A549 (cell line): Measurements from ENCODE around the gene KIF16B. TPM values are rescaled to one million over a fixed set of nuclear protein-coding genes. Genes with fewer than 3 reads are reported as not detected.

Experiments used
- ATAC-seq, 2 experiments: fragments of 200-7000 bp in 1 of 2; fragments of >200 bp in 1 of 2; cut with Nextera tagmentation in 1 of 2; cut with Tn5 transposase in 1 of 2; 3 replicates each; pipeline versions ENCODE4 v1.8.0 to v1.9.1; 2018 to 2020; ENCODE audit warnings: mild to moderate bottlenecking in 1 of 2, moderate library complexity in 1 of 2
- CTCF ChIA-PET: fragments of 300-600 bp; sonication (Branson Sonifier 250); formaldehyde crosslinking; extraction: SDS; loops from one replicate; lab custom pipeline; 2021; ENCODE audit warnings: antibody characterized with exemption, inconsistent platforms; lab: Yijun Ruan, JAX
- POLR2A ChIA-PET: fragments of 350-600 bp; formaldehyde crosslinking; extraction: SDS; loops from one replicate; lab custom pipeline; 2021; ENCODE audit warnings: antibody characterized with exemption, inconsistent platforms; lab: Yijun Ruan, JAX
- DNase-seq, 2 experiments: peaks; one replicate each; pipeline versions ENCODE4 v3.0.0 to v3.0.0-alpha.2; 2011 to 2016; ENCODE audit warnings: low read depth in 1 of 2, low spot score in 1 of 2
- FAIRE-seq: peaks from 2 replicates; lab custom pipeline; 2011; peaks lifted over from hg19 to GRCh38; lab: Jason Lieb, UNC
- H3K27ac ChIP-seq, 2 experiments: fragments of >200 bp; sonication (Bioruptor Twin); formaldehyde crosslinking; 3 replicates each; pipeline ENCODE4 v1.5.1; 2016 to 2017
- H3K4me1 ChIP-seq: fragments of >200 bp; sonication (Bioruptor Twin); formaldehyde crosslinking; 3 replicates; pipeline ENCODE4 v1.6.1; 2016
- H3K4me2 ChIP-seq: fragments of >200 bp; sonication (Bioruptor Twin); formaldehyde crosslinking; 3 replicates; pipeline ENCODE4 v1.6.1; 2016
- H3K4me3 ChIP-seq: fragments of >200 bp; sonication (Bioruptor Twin); formaldehyde crosslinking; 3 replicates; pipeline ENCODE4 v1.5.1; 2016
- H3K9me3 ChIP-seq: fragments of >200 bp; sonication (Bioruptor Twin); formaldehyde crosslinking; 3 replicates; pipeline ENCODE4 v1.6.1; 2016
- CBX2 ChIP-seq: fragments of 200-600 bp; sonication (generic); IDR thresholded peaks from 2 replicates; pipeline ENCODE4 v1.6.1; 2016; ENCODE audit warnings: low read depth, mild to moderate bottlenecking, borderline replicate concordance
- CHD2 ChIP-seq: fragments of 150-350 bp; IDR thresholded peaks from 2 replicates; pipeline ENCODE4 v1.6.1; 2014; ENCODE audit warnings: low read length; ENCODE audit not compliant: partially characterized antibody
- EHF ChIP-seq: fragments of 250-450 bp; sonication (Bioruptor Pico); IDR thresholded peaks from 2 replicates; pipeline ENCODE4 v1.5.0; 2020; ENCODE audit warnings: mild to moderate bottlenecking
- HDAC2 ChIP-seq: fragments of 200-600 bp; sonication (generic); IDR thresholded peaks from 2 replicates; pipeline ENCODE4 v1.6.1; 2016
- HEYL ChIP-seq: fragments of 250-450 bp; sonication (Bioruptor Pico); IDR thresholded peaks from 2 replicates; pipeline ENCODE4 v1.8.0; 2021; ENCODE audit warnings: mild to moderate bottlenecking, moderate library complexity
- HOXB5 ChIP-seq: fragments of 250-450 bp; sonication (Bioruptor Pico); IDR thresholded peaks from 2 replicates; pipeline ENCODE4 v1.5.0; 2020; ENCODE audit warnings: mild to moderate bottlenecking, moderate library complexity
- KDM1A ChIP-seq: fragments of 200-600 bp; sonication (generic); IDR thresholded peaks from 2 replicates; pipeline ENCODE4 v1.6.1; 2016; ENCODE audit warnings: low read depth, mild to moderate bottlenecking
- MYC ChIP-seq: IDR thresholded peaks from 2 replicates; pipeline ENCODE4 v1.6.1; 2012; ENCODE audit warnings: mild to moderate bottlenecking, inconsistent platforms, low read length, improper control_type of control experiment, borderline replicate concordance
- NPAS2 ChIP-seq: fragments of 250-450 bp; sonication (Bioruptor Pico); IDR thresholded peaks from 2 replicates; pipeline ENCODE4 v1.8.0; 2022; ENCODE audit warnings: mild to moderate bottlenecking, moderate library complexity, borderline replicate concordance
- POLR2AphosphoS2 ChIP-seq: conservative IDR thresholded peaks from 2 replicates; pipeline ENCODE4 v1.6.1; 2012; ENCODE audit warnings: low read length, improper control_type of control experiment, inconsistent platforms
- RAD21 ChIP-seq, 2 experiments: fragments of >200 bp in 1 of 2; sonication (Bioruptor Twin) in 1 of 2; formaldehyde crosslinking in 1 of 2; IDR thresholded peaks in 1 of 2; conservative IDR thresholded peaks in 1 of 2; 2 replicates in 1 of 2; 3 replicates in 1 of 2; pipeline ENCODE4 v1.6.1; 2012 to 2018; ENCODE audit warnings: inconsistent platforms in 1 of 2
- RCOR1 ChIP-seq: fragments of 150-350 bp; IDR thresholded peaks from 2 replicates; pipeline ENCODE4 v1.6.1; 2014; ENCODE audit warnings: antibody characterized with exemption, low read length, low read depth
- RFX5 ChIP-seq: fragments of 450-650 bp; IDR thresholded peaks from 2 replicates; pipeline ENCODE4 v1.7.1; 2014; ENCODE audit warnings: antibody characterized with exemption, mild to moderate bottlenecking, moderate library complexity
- RNF2 ChIP-seq: fragments of 200-600 bp; sonication (generic); IDR thresholded peaks from 2 replicates; pipeline ENCODE4 v1.6.1; 2016; ENCODE audit warnings: low read depth, mild to moderate bottlenecking, antibody characterized with exemption, moderate library complexity, borderline replicate concordance
- SMC3 ChIP-seq: fragments of >200 bp; sonication (Bioruptor Twin); formaldehyde crosslinking; IDR thresholded peaks from 3 replicates; pipeline ENCODE4 v1.6.1; 2018; ENCODE audit warnings: inconsistent platforms
- TP53 ChIP-seq: fragments of 250-450 bp; sonication (Bioruptor Pico); IDR thresholded peaks from 2 replicates; pipeline ENCODE4 v1.5.0; 2021; ENCODE audit warnings: mild to moderate bottlenecking, moderate library complexity
- ZC3H11A ChIP-seq: fragments of 450-650 bp; IDR thresholded peaks from 2 replicates; pipeline ENCODE4 v1.6.1; 2014; ENCODE audit warnings: antibody characterized with exemption, mild to moderate bottlenecking
- ZFP36 ChIP-seq: fragments of 450-650 bp; IDR thresholded peaks from 2 replicates; pipeline ENCODE4 v1.6.1; 2014; ENCODE audit warnings: borderline replicate concordance; ENCODE audit not compliant: partially characterized antibody
- ZSCAN20 ChIP-seq: fragments of 250-450 bp; sonication (Bioruptor Pico); IDR thresholded peaks from 2 replicates; pipeline ENCODE4 v1.8.0; 2022; ENCODE audit warnings: mild to moderate bottlenecking, moderate library complexity
- WGBS: methylation state at CpG from one replicate; pipeline ENCODE4 v1.1.6; 2017; ENCODE audit errors: missing lambda C conversion rate; 5-methylcytosine and 5-hydroxymethylcytosine counted together
- polyA plus RNA-seq, 4 experiments: library from polyadenylated mRNA; depleted of rRNA in 3 of 4; stranded (reverse); fragments of >200 nt; fragmentation: RNase III in 1 of 4; extraction: RNeasy Plus Mini Kit Qiagen cat#74134 plus additional on column Dnase treatment in 1 of 4; gene quantifications; 2 replicates in 3 of 4; 3 replicates in 1 of 4; pipeline ENCODE4 v1.2.3, GENCODE V29; 2011 to 2017
- TF ChIP-seq, protein P1 (sequence below): fragments of 150-350 bp; IDR thresholded peaks from 2 replicates; pipeline ENCODE4 v1.6.1; 2014; ENCODE audit warnings: low read depth, mild to moderate bottlenecking, low read length
- TF ChIP-seq, protein P2 (sequence below): fragments of 250-450 bp; sonication (Bioruptor Pico); IDR thresholded peaks from 2 replicates; pipeline ENCODE4 v1.5.0; 2020; ENCODE audit warnings: low read depth, mild to moderate bottlenecking, moderate library complexity
- TF ChIP-seq, protein P3 (sequence below): fragments of 250-450 bp; sonication (Bioruptor Pico); IDR thresholded peaks from 2 replicates; pipeline ENCODE4 v1.5.0; 2021; ENCODE audit warnings: mild to moderate bottlenecking, moderate library complexity, borderline replicate concordance
- TF ChIP-seq, protein P4 (sequence below): fragments of 450-650 bp; IDR thresholded peaks from 2 replicates; pipeline ENCODE4 v1.6.1; 2014; ENCODE audit warnings: antibody characterized with exemption
- TF ChIP-seq, protein P5 (sequence below): IDR thresholded peaks from 2 replicates; pipeline ENCODE4 v1.6.1; 2012

KIF16B gene
- polyA plus RNA-seq, 2 of the 4 experiments (the other 2 are of a cell fraction), result 14.1 to 23.3 TPM

DNA sequence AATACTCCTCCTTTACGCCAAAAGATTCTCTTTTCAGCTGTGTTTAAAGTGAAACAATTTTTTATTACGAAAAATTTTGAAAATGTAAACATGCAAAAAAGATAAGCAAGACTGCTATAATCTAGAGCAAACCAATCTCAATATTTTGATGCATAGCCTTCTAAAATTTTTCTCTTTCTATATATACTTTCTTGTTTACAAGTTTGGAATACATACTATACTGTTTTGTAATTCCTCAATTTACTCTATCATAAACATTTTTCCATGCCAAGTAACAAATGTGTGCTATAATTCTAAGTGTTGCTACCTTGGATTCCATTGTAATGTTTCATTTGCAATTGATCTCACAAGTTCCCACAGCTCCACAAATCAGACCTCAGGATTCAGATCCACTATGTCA is 43.1 kb upstream of the KIF16B start:
- no peak overlapping the region for H3K4me3 ChIP-seq
- ATAC-seq, result no peak
- POLR2A ChIA-PET, result no interaction called here
- FAIRE-seq, result no peak
- H3K4me1 ChIP-seq, result no peaks in the 10 kb centered on the region
- TF ChIP-seq HDAC2 (no peak), EHF (CRISPR knock-in tag) (no peak), ZFP36 (no peak), ZSCAN20 (CRISPR knock-in tag) (no peak), MYC (no peak), RFX5 (no peak), HEYL (CRISPR knock-in tag) (no peak), POLR2AphosphoS2 (no peak), KDM1A (no peak), HOXB5 (CRISPR knock-in tag) (no peak), TP53 (CRISPR knock-in tag) (no peak)
- 11% methylated on average over 2 of the region's 2 CpGs for WGBS
- H3K27ac ChIP-seq, result no peak overlapping the region
- CTCF ChIA-PET, result interaction anchor here (1.3 kb wide), 1 partner anchor 27 kb away, joined by 3 read pairs; no protein-coding TSS in a partner anchor
- H3K9me3 ChIP-seq, result peaks cover 6% of the 10 kb centered on the region; the same call in 2 of the 3 replicates
- H3K4me2 ChIP-seq, result no peak overlapping the region
- DNase-seq, result no peak

DNA sequence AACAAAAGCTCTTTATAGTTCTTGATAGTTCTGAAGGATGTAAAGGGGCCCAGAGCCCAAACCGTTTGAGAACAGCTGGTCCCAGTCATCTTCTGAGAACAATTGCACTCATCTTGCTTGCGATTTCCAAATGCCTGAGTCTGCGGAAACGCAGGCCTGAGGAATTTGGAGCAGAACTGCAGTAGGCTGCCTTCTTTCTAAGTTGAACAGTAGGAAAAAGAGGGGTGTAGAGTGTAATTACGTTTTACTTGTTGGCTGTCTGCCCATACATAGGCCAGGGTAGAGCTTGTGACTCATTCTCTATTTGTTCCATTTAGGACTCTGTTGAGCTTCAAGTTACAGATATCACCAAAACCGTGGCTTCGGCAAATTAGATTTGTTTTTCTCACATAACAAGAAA is 42.0 kb upstream of the KIF16B start:
- H3K27ac ChIP-seq, result no peak overlapping the region
- ChIA-PET CTCF (no interaction called here), POLR2A (no interaction called here)
- no peak for DNase-seq
- FAIRE-seq, result peak; percentile 89
- ATAC-seq, result no peak
- peaks cover 6% of the 10 kb centered on the region; the same call in 2 of the 3 replicates for H3K9me3 ChIP-seq
- no peak overlapping the region for H3K4me2 ChIP-seq
- H3K4me3 ChIP-seq, result no peak overlapping the region
- WGBS, result 48% methylated on average over 7 of the region's 7 CpGs
- TF ChIP-seq, protein P1, sequence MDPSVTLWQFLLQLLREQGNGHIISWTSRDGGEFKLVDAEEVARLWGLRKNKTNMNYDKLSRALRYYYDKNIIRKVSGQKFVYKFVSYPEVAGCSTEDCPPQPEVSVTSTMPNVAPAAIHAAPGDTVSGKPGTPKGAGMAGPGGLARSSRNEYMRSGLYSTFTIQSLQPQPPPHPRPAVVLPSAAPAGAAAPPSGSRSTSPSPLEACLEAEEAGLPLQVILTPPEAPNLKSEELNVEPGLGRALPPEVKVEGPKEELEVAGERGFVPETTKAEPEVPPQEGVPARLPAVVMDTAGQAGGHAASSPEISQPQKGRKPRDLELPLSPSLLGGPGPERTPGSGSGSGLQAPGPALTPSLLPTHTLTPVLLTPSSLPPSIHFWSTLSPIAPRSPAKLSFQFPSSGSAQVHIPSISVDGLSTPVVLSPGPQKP, result no peak
- H3K4me1 ChIP-seq, result no peaks in the 10 kb centered on the region

DNA sequence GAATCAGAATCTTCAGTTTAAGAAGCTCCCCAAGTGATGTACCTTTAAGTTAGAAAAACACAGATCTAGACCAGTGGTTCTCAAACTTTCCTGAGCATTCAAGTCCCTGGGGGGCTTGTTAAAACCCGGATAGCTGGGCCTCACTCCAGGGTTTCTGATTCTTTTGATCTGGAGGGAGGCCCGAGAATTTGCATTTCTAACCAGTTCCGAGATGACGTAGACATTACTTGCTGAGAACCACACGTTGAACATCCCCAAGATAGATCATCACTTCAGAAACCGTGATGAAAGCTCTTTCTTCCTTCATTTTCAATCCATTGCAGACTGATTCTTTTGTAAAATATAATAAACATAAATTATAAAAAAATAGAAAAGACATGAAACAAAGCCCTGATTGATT is 40.7 kb upstream of the KIF16B start:
- CTCF ChIA-PET, result interaction anchor here (0.5 to 3.3 kb wide), 3 partner anchors 20 to 148 kb away, joined by 3 to 7 read pairs (median 3); no protein-coding TSS in a partner anchor

DNA sequence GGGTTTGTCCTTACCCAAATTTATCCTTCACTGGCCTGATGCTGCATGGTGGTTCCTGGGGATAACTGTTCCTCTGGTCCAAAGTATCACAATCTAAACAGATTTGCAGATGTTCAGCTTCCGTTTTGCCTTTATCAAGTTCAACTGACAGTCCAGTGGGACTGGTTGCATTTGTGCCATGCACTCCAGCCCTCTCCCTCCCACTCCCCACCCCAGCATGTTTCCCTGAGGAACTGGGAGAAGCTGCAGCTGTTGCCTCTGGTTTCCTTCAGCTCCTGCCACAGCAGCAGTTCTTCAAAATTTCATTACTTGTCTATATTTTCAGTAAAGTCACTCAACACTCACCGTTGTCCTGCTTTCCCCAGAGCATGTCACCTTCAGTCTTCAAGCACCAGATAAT is 39.5 kb upstream of the KIF16B start:
- Histone ChIP-seq H3K4me1 (no peaks in the 10 kb centered on the region), H3K4me3 (no peak overlapping the region), H3K9me3 (peaks cover 6% of the 10 kb centered on the region; the same call in 2 of the 3 replicates), H3K4me2 (no peak overlapping the region), H3K27ac (no peak overlapping the region)
- 26% methylated on average over 2 of the region's 2 CpGs for WGBS
- ATAC-seq (no peak), DNase-seq (no peak), FAIRE-seq (no peak)
- CTCF ChIA-PET, result interaction anchor here (1.4 to 3.3 kb wide), 2 partner anchors 18 to 149 kb away, joined by 3 to 7 read pairs; no protein-coding TSS in a partner anchor
- POLR2A ChIA-PET, result no interaction called here
- TF ChIP-seq RNF2 (no peak), ZC3H11A (no peak), POLR2AphosphoS2 (no peak), CHD2 (no peak), RFX5 (no peak), MYC (no peak), SMC3 (no peak), TP53 (CRISPR knock-in tag) (no peak), NPAS2 (CRISPR knock-in tag) (no peak), RCOR1 (no peak)
- TF ChIP-seq, protein P2, sequence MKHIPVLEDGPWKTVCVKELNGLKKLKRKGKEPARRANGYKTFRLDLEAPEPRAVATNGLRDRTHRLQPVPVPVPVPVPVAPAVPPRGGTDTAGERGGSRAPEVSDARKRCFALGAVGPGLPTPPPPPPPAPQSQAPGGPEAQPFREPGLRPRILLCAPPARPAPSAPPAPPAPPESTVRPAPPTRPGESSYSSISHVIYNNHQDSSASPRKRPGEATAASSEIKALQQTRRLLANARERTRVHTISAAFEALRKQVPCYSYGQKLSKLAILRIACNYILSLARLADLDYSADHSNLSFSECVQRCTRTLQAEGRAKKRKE, result no peak
- TF ChIP-seq, protein P3, sequence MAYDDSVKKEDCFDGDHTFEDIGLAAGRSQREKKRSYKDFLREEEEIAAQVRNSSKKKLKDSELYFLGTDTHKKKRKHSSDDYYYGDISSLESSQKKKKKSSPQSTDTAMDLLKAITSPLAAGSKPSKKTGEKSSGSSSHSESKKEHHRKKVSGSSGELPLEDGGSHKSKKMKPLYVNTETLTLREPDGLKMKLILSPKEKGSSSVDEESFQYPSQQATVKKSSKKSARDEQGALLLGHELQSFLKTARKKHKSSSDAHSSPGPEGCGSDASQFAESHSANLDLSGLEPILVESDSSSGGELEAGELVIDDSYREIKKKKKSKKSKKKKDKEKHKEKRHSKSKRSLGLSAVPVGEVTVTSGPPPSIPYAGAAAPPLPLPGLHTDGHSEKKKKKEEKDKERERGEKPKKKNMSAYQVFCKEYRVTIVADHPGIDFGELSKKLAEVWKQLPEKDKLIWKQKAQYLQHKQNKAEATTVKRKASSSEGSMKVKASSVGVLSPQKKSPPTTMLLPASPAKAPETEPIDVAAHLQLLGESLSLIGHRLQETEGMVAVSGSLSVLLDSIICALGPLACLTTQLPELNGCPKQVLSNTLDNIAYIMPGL, result no peak

More for the DNA sequence above, 40.7 kb upstream of the KIF16B start:
- TF ChIP-seq CBX2 (no peak), EHF (CRISPR knock-in tag) (no peak), RAD21 (conservative IDR thresholded peaks at IDR 0.05 in 1 of 2, IDR thresholded peaks at IDR 0.05 in 1 of 2) (no peak)
- TF ChIP-seq, protein P4, sequence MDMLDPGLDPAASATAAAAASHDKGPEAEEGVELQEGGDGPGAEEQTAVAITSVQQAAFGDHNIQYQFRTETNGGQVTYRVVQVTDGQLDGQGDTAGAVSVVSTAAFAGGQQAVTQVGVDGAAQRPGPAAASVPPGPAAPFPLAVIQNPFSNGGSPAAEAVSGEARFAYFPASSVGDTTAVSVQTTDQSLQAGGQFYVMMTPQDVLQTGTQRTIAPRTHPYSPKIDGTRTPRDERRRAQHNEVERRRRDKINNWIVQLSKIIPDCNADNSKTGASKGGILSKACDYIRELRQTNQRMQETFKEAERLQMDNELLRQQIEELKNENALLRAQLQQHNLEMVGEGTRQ, result no peak
- TF ChIP-seq, protein P5, sequence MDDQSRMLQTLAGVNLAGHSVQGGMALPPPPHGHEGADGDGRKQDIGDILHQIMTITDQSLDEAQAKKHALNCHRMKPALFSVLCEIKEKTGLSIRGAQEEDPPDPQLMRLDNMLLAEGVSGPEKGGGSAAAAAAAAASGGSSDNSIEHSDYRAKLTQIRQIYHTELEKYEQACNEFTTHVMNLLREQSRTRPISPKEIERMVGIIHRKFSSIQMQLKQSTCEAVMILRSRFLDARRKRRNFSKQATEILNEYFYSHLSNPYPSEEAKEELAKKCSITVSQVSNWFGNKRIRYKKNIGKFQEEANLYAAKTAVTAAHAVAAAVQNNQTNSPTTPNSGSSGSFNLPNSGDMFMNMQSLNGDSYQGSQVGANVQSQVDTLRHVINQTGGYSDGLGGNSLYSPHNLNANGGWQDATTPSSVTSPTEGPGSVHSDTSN, result no peak
- peaks cover 6% of the 10 kb centered on the region; the same call in 2 of the 3 replicates for H3K9me3 ChIP-seq
- POLR2A ChIA-PET, result no interaction called here
- no peak overlapping the region for H3K4me3 ChIP-seq
- ATAC-seq, result no peak
- no peak for FAIRE-seq
- DNase-seq, result no peak
- H3K4me1 ChIP-seq, result no peaks in the 10 kb centered on the region
- no peak overlapping the region for H3K27ac ChIP-seq
- H3K4me2 ChIP-seq, result no peak overlapping the region
- 19% methylated on average over 6 of the region's 6 CpGs for WGBS
